HepG2 (cell line): ENCODE data around the gene TESK1. TPM values are rescaled to one million over a fixed set of nuclear protein-coding genes. Genes with fewer than 3 reads are reported as not detected.

Experiments
- ADNP ChIP-seq: sonication (generic); formaldehyde crosslinking; IDR thresholded peaks from 2 replicates; pipeline ENCODE4 v1.4.0; 2020; ENCODE audit warnings: missing genetic modification reagents
- ARHGAP35 ChIP-seq: sonication (generic); formaldehyde crosslinking; IDR thresholded peaks from 2 replicates; pipeline ENCODE4 v1.9.0; 2022; ENCODE audit warnings: mild to moderate bottlenecking, inconsistent platforms, moderate library complexity, missing genetic modification reagents, borderline replicate concordance
- CBX2 ChIP-seq, 2 experiments: fragments of 200-600 bp in 1 of 2; sonication (generic); formaldehyde crosslinking in 1 of 2; IDR thresholded peaks; 2 replicates each; pipeline versions ENCODE4 v1.7.0 to v1.8.1; 2018 to 2022; ENCODE audit warnings: low read depth in 2 of 2, low read length in 1 of 2, mild to moderate bottlenecking in 1 of 2, missing genetic modification reagents in 1 of 2
- FOSL1 ChIP-seq: sonication (generic); formaldehyde crosslinking; IDR thresholded peaks from 2 replicates; pipeline ENCODE4 v1.9.0; 2021; ENCODE audit warnings: missing genetic modification reagents, borderline replicate concordance
- FOXA1 ChIP-seq, 2 experiments: fragments of 450-650 bp in 1 of 2; sonication (generic) in 1 of 2; formaldehyde crosslinking in 1 of 2; IDR thresholded peaks; 2 replicates each; pipeline versions ENCODE4 v1.4.0 to v1.6.1; 2016 to 2020; ENCODE audit warnings: missing genetic modification reagents in 1 of 2
- FOXM1 ChIP-seq: sonication (generic); formaldehyde crosslinking; IDR thresholded peaks from 2 replicates; pipeline ENCODE4 v1.5.0; 2020; ENCODE audit warnings: missing genetic modification reagents
- HOXA5 ChIP-seq: sonication (generic); formaldehyde crosslinking; IDR thresholded peaks from 2 replicates; pipeline ENCODE4 v1.4.0; 2020; ENCODE audit warnings: missing genetic modification reagents
- KDM6A ChIP-seq: IDR thresholded peaks from 2 replicates; pipeline ENCODE4 v1.6.1; 2016; ENCODE audit warnings: low read depth
- KLF16 ChIP-seq, 2 experiments: sonication (generic) in 1 of 2; formaldehyde crosslinking in 1 of 2; IDR thresholded peaks; 2 replicates each; pipeline versions ENCODE4 v1.6.1 to v1.8.0; 2016 to 2023; ENCODE audit warnings: missing genetic modification reagents in 2 of 2, missing compliant biosample characterization in 1 of 2
- MAFF ChIP-seq: IDR thresholded peaks from 2 replicates; pipeline ENCODE4 v1.6.1; 2011; ENCODE audit warnings: low read depth, low read length, improper control_type of control experiment
- MED13 ChIP-seq: sonication (generic); formaldehyde crosslinking; IDR thresholded peaks from 2 replicates; pipeline ENCODE4 v1.5.0; 2020; ENCODE audit warnings: missing genetic modification reagents
- RAD21 ChIP-seq: fragments of 450-650 bp; formaldehyde crosslinking; IDR thresholded peaks from 2 replicates; pipeline ENCODE4 v1.5.0; 2020; ENCODE audit warnings: mild to moderate bottlenecking
- RARG ChIP-seq: sonication (generic); formaldehyde crosslinking; IDR thresholded peaks from 2 replicates; pipeline ENCODE4 v1.4.0; 2020; ENCODE audit warnings: low read depth, mild to moderate bottlenecking, missing genetic modification reagents
- SALL1 ChIP-seq: sonication (generic); formaldehyde crosslinking; IDR thresholded peaks from 2 replicates; pipeline ENCODE4 v1.8.0; 2022; ENCODE audit warnings: mild to moderate bottlenecking, missing genetic modification reagents
- WIZ ChIP-seq: sonication (generic); formaldehyde crosslinking; IDR thresholded peaks from 2 replicates; pipeline ENCODE4 v1.5.1; 2020; ENCODE audit warnings: mild to moderate bottlenecking, missing genetic modification reagents
- ZBTB4 ChIP-seq: sonication (generic); formaldehyde crosslinking; IDR thresholded peaks from 2 replicates; pipeline ENCODE4 v1.4.0; 2020; ENCODE audit warnings: missing genetic modification reagents, mild to moderate bottlenecking, borderline replicate concordance
- ZBTB42 ChIP-seq: sonication (generic); formaldehyde crosslinking; IDR thresholded peaks from 2 replicates; pipeline ENCODE4 v1.5.0; 2020; ENCODE audit warnings: mild to moderate bottlenecking, missing genetic modification reagents
- ZBTB43 ChIP-seq: sonication (generic); formaldehyde crosslinking; conservative IDR thresholded peaks from 2 replicates; pipeline ENCODE4 v1.4.0; 2020; ENCODE audit warnings: missing genetic modification reagents
- ZKSCAN5 ChIP-seq: sonication (generic); formaldehyde crosslinking; IDR thresholded peaks from 2 replicates; pipeline ENCODE4 v1.5.1; 2020; ENCODE audit warnings: mild to moderate bottlenecking, missing genetic modification reagents
- ZMYM3 ChIP-seq: sonication (generic); formaldehyde crosslinking; IDR thresholded peaks from 2 replicates; pipeline ENCODE4 v1.5.1; 2020; ENCODE audit warnings: mild to moderate bottlenecking, missing genetic modification reagents
- ZNF143 ChIP-seq: sonication (generic); formaldehyde crosslinking; IDR thresholded peaks from 2 replicates; pipeline ENCODE4 v1.4.0; 2020; ENCODE audit warnings: missing genetic modification reagents
- ZNF431 ChIP-seq: sonication (generic); formaldehyde crosslinking; IDR thresholded peaks from 2 replicates; pipeline ENCODE4 v1.9.0; 2022; ENCODE audit warnings: missing genetic modification reagents, low read depth, mild to moderate bottlenecking, borderline replicate concordance
- ZNF569 ChIP-seq: sonication (generic); formaldehyde crosslinking; IDR thresholded peaks from 2 replicates; pipeline ENCODE4 v1.5.0; 2020; ENCODE audit warnings: mild to moderate bottlenecking, missing genetic modification reagents, moderate library complexity, borderline replicate concordance
- polyA plus RNA-seq, 8 experiments: library from polyadenylated mRNA; depleted of rRNA in 3 of 8; stranded (reverse) in 7 of 8; unstranded in 1 of 8; fragments of >200 nt; fragmentation: Illumina TruSeq in 4 of 8; extraction: Trizol in 4 of 8; gene quantifications; 2 replicates each; pipeline versions ENCODE4 v1.2.1 to v1.2.3, GENCODE V29; 2011 to 2016; ENCODE audit warnings: low read depth in 4 of 8, missing spikeins in 1 of 8, mixed read lengths in 1 of 8; ENCODE audit not compliant: insufficient read depth in 1 of 8
- total RNA-seq, 5 experiments: library from RNA; depleted of rRNA; stranded (reverse); fragments of >200 nt; fragmentation: Illumina TruSeq; extraction: Trizol; gene quantifications; 2 replicates each; pipeline ENCODE4 v1.2.3, GENCODE V29; 2016; ENCODE audit warnings: low read depth in 1 of 5
- TF ChIP-seq, protein P1 (sequence below): sonication (generic); formaldehyde crosslinking; IDR thresholded peaks from 2 replicates; pipeline ENCODE4 v1.5.0; 2020; ENCODE audit warnings: missing genetic modification reagents

TESK1 gene
- total and polyA plus RNA-seq, 2 of the 13 experiments (the other 11 are each of a cell fraction or from before 2014, with no cell fraction given) = 7.3 to 13.6 TPM

- TF ChIP-seq FOXM1 (CRISPR knock-in tag) (no peak), WIZ (CRISPR knock-in tag) (no peak), RAD21 (CRISPR knock-in tag) (no peak), KDM6A (CRISPR knock-in tag) (no peak), CBX2 (IDR thresholded peaks at IDR 0.05; ENCODE audit: low read depth, low read length) (no peak), CBX2 (CRISPR knock-in tag; IDR thresholded peaks at IDR 0.05; ENCODE audit: low read depth) (no peak), ZBTB42 (no peak), FOXA1 (IDR thresholded peaks at IDR 0.05) (no peak), FOXA1 (CRISPR knock-in tag; IDR thresholded peaks at IDR 0.05) (peak; percentile 64), SALL1 (CRISPR knock-in tag) (no peak), ZKSCAN5 (CRISPR knock-in tag) (no peak), RARG (no peak), ZNF143 (CRISPR knock-in tag) (no peak), HOXA5 (CRISPR knock-in tag) (no peak), ZNF431 (CRISPR knock-in tag) (no peak), ADNP (CRISPR knock-in tag) (no peak), MAFF (peak; percentile 99), ZMYM3 (peak; percentile 24; the same call in 1 of the 2 replicates), MED13 (CRISPR knock-in tag) (no peak), ARHGAP35 (CRISPR knock-in tag) (no peak), ZBTB43 (no peak), KLF16 (CRISPR knock-in tag; IDR thresholded peaks at IDR 0.05) (0 out of 4 replicates have a peak, but pooled peaks of 1 of the 2 experiments have one; percentile 19), ZBTB4 (no peak), ZNF569 (no peak), FOSL1 (CRISPR knock-in tag) (peak; percentile 68; the same call in 1 of the 2 replicates)
- TF ChIP-seq, protein P1, sequence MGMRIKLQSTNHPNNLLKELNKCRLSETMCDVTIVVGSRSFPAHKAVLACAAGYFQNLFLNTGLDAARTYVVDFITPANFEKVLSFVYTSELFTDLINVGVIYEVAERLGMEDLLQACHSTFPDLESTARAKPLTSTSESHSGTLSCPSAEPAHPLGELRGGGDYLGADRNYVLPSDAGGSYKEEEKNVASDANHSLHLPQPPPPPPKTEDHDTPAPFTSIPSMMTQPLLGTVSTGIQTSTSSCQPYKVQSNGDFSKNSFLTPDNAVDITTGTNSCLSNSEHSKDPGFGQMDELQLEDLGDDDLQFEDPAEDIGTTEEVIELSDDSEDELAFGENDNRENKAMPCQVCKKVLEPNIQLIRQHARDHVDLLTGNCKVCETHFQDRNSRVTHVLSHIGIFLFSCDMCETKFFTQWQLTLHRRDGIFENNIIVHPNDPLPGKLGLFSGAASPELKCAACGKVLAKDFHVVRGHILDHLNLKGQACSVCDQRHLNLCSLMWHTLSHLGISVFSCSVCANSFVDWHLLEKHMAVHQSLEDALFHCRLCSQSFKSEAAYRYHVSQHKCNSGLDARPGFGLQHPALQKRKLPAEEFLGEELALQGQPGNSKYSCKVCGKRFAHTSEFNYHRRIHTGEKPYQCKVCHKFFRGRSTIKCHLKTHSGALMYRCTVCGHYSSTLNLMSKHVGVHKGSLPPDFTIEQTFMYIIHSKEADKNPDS = no peak
Observed at GRCh38 chr9:35651956-35652828, 47.1 kb downstream of the TESK1 start (continued).
